ENCODE measurements around the gene HECTD3. TPM values are rescaled to one million over a fixed set of nuclear protein-coding genes. Genes with fewer than 3 reads are reported as not detected.

HECTD3 gene
- total and polyA plus RNA-seq, 9 of the 15 experiments (the other 6 are each of a cell fraction or from before 2014, with no cell fraction given): 6.3 to 50.8 (median 18.9) TPM

DNA sequence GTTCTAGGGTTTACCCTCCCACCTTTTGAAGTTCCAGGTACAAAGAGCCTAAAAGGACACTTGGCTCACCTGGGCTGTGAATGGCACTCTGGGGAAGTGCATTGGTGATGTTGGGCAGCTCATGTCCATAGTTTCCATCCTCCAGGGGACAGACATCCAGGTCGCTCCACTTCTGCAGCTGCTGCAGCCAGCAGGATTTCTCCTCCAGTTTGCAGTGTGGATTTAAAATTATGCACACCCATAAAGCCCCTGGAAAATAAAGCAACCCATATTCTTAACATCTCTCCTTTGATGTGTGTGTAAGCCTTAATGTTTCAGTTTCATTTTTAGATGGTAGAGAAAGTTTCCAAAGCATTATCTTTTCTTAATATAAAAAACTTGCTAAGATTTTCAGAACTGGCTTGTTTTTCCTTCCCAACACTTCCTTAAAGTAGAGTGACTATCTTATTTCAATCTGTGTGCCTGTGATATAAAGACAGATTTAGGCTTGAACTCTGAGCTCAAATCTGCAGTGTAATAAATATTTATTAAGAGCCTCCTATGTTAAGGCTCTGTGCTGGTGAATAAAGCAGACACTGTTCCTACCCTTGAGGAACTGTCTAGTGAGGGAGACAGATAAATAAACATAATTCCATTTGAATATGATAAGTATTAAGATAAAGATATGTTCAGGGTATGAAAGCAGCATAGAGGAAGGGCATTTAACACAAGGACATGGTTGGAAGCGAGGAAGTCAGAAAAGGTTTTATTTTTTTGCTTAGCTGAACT, 40.1 kb upstream of the HECTD3 start:
- DNase-seq (ENCODE audit: extremely low read depth in 1 of 4, low spot score in 3 of 4): no peak
- 0% methylated on average over 2 of the region's 2 CpGs for WGBS (ENCODE audit: insufficient coverage, low coverage, missing lambda C conversion rate)
- in situ Hi-C loops (cut with MboI): no loop called here
- TF ChIP-seq KAT8 (IDR thresholded peaks at IDR 0.05; ENCODE audit: low read depth) (no peak), NCOA4 (IDR thresholded peaks at IDR 0.05; ENCODE audit: partially characterized antibody) (no peak), SREBF1 (IDR thresholded peaks at IDR 0.05; ENCODE audit: borderline replicate concordance, low read depth, low read length) (no peak), XRCC4 (IDR thresholded peaks at IDR 0.05; ENCODE audit: extremely low read depth, insufficient read depth, insufficient read length) (no peak), RNF2 (IDR thresholded peaks at IDR 0.05) (no peak), ZNF316 (IDR thresholded peaks at IDR 0.05) (no peak)
- TF ChIP-seq, protein P1, sequence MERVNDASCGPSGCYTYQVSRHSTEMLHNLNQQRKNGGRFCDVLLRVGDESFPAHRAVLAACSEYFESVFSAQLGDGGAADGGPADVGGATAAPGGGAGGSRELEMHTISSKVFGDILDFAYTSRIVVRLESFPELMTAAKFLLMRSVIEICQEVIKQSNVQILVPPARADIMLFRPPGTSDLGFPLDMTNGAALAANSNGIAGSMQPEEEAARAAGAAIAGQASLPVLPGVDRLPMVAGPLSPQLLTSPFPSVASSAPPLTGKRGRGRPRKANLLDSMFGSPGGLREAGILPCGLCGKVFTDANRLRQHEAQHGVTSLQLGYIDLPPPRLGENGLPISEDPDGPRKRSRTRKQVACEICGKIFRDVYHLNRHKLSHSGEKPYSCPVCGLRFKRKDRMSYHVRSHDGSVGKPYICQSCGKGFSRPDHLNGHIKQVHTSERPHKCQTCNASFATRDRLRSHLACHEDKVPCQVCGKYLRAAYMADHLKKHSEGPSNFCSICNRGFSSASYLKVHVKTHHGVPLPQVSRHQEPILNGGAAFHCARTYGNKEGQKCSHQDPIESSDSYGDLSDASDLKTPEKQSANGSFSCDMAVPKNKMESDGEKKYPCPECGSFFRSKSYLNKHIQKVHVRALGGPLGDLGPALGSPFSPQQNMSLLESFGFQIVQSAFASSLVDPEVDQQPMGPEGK (CRISPR knock-in tag; IDR thresholded peaks at IDR 0.05; ENCODE audit: borderline replicate concordance): no peak
- TF ChIP-seq, protein P2, sequence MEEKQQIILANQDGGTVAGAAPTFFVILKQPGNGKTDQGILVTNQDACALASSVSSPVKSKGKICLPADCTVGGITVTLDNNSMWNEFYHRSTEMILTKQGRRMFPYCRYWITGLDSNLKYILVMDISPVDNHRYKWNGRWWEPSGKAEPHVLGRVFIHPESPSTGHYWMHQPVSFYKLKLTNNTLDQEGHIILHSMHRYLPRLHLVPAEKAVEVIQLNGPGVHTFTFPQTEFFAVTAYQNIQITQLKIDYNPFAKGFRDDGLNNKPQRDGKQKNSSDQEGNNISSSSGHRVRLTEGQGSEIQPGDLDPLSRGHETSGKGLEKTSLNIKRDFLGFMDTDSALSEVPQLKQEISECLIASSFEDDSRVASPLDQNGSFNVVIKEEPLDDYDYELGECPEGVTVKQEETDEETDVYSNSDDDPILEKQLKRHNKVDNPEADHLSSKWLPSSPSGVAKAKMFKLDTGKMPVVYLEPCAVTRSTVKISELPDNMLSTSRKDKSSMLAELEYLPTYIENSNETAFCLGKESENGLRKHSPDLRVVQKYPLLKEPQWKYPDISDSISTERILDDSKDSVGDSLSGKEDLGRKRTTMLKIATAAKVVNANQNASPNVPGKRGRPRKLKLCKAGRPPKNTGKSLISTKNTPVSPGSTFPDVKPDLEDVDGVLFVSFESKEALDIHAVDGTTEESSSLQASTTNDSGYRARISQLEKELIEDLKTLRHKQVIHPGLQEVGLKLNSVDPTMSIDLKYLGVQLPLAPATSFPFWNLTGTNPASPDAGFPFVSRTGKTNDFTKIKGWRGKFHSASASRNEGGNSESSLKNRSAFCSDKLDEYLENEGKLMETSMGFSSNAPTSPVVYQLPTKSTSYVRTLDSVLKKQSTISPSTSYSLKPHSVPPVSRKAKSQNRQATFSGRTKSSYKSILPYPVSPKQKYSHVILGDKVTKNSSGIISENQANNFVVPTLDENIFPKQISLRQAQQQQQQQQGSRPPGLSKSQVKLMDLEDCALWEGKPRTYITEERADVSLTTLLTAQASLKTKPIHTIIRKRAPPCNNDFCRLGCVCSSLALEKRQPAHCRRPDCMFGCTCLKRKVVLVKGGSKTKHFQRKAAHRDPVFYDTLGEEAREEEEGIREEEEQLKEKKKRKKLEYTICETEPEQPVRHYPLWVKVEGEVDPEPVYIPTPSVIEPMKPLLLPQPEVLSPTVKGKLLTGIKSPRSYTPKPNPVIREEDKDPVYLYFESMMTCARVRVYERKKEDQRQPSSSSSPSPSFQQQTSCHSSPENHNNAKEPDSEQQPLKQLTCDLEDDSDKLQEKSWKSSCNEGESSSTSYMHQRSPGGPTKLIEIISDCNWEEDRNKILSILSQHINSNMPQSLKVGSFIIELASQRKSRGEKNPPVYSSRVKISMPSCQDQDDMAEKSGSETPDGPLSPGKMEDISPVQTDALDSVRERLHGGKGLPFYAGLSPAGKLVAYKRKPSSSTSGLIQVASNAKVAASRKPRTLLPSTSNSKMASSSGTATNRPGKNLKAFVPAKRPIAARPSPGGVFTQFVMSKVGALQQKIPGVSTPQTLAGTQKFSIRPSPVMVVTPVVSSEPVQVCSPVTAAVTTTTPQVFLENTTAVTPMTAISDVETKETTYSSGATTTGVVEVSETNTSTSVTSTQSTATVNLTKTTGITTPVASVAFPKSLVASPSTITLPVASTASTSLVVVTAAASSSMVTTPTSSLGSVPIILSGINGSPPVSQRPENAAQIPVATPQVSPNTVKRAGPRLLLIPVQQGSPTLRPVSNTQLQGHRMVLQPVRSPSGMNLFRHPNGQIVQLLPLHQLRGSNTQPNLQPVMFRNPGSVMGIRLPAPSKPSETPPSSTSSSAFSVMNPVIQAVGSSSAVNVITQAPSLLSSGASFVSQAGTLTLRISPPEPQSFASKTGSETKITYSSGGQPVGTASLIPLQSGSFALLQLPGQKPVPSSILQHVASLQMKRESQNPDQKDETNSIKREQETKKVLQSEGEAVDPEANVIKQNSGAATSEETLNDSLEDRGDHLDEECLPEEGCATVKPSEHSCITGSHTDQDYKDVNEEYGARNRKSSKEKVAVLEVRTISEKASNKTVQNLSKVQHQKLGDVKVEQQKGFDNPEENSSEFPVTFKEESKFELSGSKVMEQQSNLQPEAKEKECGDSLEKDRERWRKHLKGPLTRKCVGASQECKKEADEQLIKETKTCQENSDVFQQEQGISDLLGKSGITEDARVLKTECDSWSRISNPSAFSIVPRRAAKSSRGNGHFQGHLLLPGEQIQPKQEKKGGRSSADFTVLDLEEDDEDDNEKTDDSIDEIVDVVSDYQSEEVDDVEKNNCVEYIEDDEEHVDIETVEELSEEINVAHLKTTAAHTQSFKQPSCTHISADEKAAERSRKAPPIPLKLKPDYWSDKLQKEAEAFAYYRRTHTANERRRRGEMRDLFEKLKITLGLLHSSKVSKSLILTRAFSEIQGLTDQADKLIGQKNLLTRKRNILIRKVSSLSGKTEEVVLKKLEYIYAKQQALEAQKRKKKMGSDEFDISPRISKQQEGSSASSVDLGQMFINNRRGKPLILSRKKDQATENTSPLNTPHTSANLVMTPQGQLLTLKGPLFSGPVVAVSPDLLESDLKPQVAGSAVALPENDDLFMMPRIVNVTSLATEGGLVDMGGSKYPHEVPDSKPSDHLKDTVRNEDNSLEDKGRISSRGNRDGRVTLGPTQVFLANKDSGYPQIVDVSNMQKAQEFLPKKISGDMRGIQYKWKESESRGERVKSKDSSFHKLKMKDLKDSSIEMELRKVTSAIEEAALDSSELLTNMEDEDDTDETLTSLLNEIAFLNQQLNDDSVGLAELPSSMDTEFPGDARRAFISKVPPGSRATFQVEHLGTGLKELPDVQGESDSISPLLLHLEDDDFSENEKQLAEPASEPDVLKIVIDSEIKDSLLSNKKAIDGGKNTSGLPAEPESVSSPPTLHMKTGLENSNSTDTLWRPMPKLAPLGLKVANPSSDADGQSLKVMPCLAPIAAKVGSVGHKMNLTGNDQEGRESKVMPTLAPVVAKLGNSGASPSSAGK (IDR thresholded peaks at IDR 0.05): no peak

More for the DNA sequence above, 40.1 kb upstream of the HECTD3 start:
- Histone ChIP-seq H3K79me2 (ENCODE audit: control insufficient read depth, insufficient read depth, low read length) (no peaks in the 10 kb centered on the region), H3K9me3 (replicated peaks; ENCODE audit: control insufficient read depth, insufficient read depth, low read depth, low read length) (no peaks in the 10 kb centered on the region), H3K27ac (ENCODE audit: extremely low read depth, low read depth, low read length) (no peak overlapping the region), H4K20me1 (replicated peaks; ENCODE audit: control insufficient read depth, insufficient read depth, low read length) (no peaks in the 10 kb centered on the region), H3K4me2 (ENCODE audit: insufficient read depth, low read length) (no peak overlapping the region), H3K9ac (ENCODE audit: insufficient read depth in 1 of 2, low read depth in 2 of 2, low read length in 2 of 2) (no peak overlapping the region), H3K36me3 (ENCODE audit: control insufficient read depth, insufficient read depth, low read length) (no peaks in the 10 kb centered on the region), H3K27me3 (ENCODE audit: control insufficient read depth in 2 of 2, insufficient read depth in 2 of 2, low read length in 2 of 2) (peaks cover 39 to 45% of the 10 kb centered on the region in 2 experiments; a peak in 4 of 5 replicates), H3K9me1 (ENCODE audit: control insufficient read depth, insufficient read depth, low read length) (no peaks in the 10 kb centered on the region), H3K4me1 (replicated peaks in 1 of 2; ENCODE audit: control insufficient read depth in 2 of 2, insufficient read depth in 2 of 2, low read length in 2 of 2) (no peaks in the 10 kb centered on the region), H2AFZ (ENCODE audit: low read depth, low read length) (no peak overlapping the region), H3K4me3 (no peak overlapping the region)
- ChIA-PET POLR2A (interaction anchor here (1.0 to 1.4 kb wide), 3 partner anchors 10 to 39 kb away, joined by 3 to 4 read pairs (median 4); partner anchors contain the start of gene UROD), CTCF (ENCODE audit: low intra/inter-chr PET ratio) (no interaction called here)
- no TSS peak for BruUV-seq (replicated peaks)
- ATAC-seq (no peak), FAIRE-seq (no peak)
- intact Hi-C loops (cut with micrococcal nuclease): no loop called here
